Right cardiac atrium (tissue), 5 donors: Measurements from ENCODE around the gene SNX7. TPM values are rescaled to one million over a fixed set of nuclear protein-coding genes. Genes with fewer than 3 reads are reported as not detected.

ENCODE experiments used
- ATAC-seq, 2 donors: fragments of 200-7000 bp; cut with Tn5 transposase; one replicate each; pipeline versions ENCODE4 v1.8.0 to v1.9.1; 2020; ENCODE audit warnings: moderate library complexity in 2 of 2, mild to moderate bottlenecking in 1 of 2
- DNase-seq, 3 donors: peaks; one replicate each; pipeline ENCODE4 v3.0.0-alpha.2; 2020
- H3K27ac ChIP-seq: one replicate; pipeline ENCODE4 v1.5.1; 2013; ENCODE audit warnings: mild to moderate bottlenecking, low read length, control low read depth, moderate library complexity
- H3K27me3 ChIP-seq: one replicate; pipeline ENCODE4 v1.6.1; 2013; ENCODE audit not compliant: control insufficient read depth, insufficient read depth
- H3K4me1 ChIP-seq: one replicate; pipeline ENCODE4 v1.6.1; 2013; ENCODE audit warnings: low read length; ENCODE audit not compliant: control insufficient read depth, insufficient read depth
- H3K4me3 ChIP-seq: one replicate; pipeline ENCODE4 v1.5.1; 2013; ENCODE audit warnings: low read length, control low read depth
- H3K9me3 ChIP-seq: one replicate; pipeline ENCODE4 v1.6.1; 2013; ENCODE audit warnings: low read length; ENCODE audit not compliant: control insufficient read depth
- WGBS: extraction: QIAGEN DNeasy Blood & Tissue Kit; methylation state at CpG from one replicate; pipeline ENCODE4 v1.1.7; 2013; 5-methylcytosine and 5-hydroxymethylcytosine counted together
- intact Hi-C, 4 donors: fragments of 100-400 bp; cut with DNase I; formaldehyde crosslinking; loops; one replicate each; pipeline versions ENCODE4 v1.11.0 to v1.14.0; 2022 to 2023
- polyA plus RNA-seq: library from polyadenylated mRNA; stranded (reverse); fragments of 200-250 nt; gene quantifications from one replicate; pipeline ENCODE4 v1.2.3, GENCODE V29; 2013
- total RNA-seq, 4 donors: library from RNA; stranded (reverse); fragmentation: NEBNext Ultra II Directional; extraction: Animal tissue kit (Norgen Biotek cat#: 25700); gene quantifications; one replicate each; pipeline ENCODE4 v1.2.1, GENCODE V29; 2021
- donor health status: healthy with polysubstance abuse.
- donor health status: DM: no; HTN: yes; CAD: no.
- donor health status: DM: no; HTN: no; CAD: no.
- donor health status: DM: no; HTN: yes; CAD: no; lungs with severe emphysema.
- donor health status: DM: yes; HTN: yes; CAD: no.

SNX7 gene
- total and polyA plus RNA-seq, 5 donors, result 20.1 to 34.8 (median 24.1) TPM

- peak in 1 of 2 donors; percentile 21 for ATAC-seq
- peak overlapping the region; percentile 24 for H3K27ac ChIP-seq
- intact Hi-C loops, result no loop called here
- peaks cover 2% of the 10 kb centered on the region for H3K4me1 ChIP-seq
- 93% methylated on average over 2 of the region's 2 CpGs for WGBS
- DNase-seq, result no peak
- no peaks in the 10 kb centered on the region for H3K9me3 ChIP-seq
- no peaks in the 10 kb centered on the region for H3K27me3 ChIP-seq
- no peak overlapping the region for H3K4me3 ChIP-seq
Observed at GRCh38 chr1:98669355-98670296, 8.1 kb downstream of the SNX7 start.

DNA sequence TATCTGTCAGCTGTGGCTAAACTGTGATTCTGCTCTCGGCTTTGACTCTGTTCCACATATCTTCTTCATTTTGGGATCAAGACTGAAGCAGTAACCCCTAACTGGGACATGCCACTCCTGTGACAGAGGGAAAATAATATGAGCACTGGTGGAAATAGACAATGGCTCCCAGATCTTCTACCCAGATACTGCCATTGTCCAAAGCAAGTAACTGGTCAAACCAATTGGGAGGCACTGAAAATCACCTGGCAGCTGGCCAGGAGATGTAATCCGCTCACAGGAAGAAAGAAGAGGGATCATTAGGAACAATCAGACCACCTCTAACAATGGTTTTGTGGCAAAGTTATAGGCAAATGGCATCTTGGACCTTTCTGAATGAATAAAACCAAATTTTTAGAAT, 10.7 kb downstream of the SNX7 start:
- DNase-seq (no peak), ATAC-seq (no peak)
- H3K9me3 ChIP-seq, result no peaks in the 10 kb centered on the region
- no peak overlapping the region for H3K27ac ChIP-seq
- H3K4me1 ChIP-seq, result peaks cover 3% of the 10 kb centered on the region
- intact Hi-C loops, result no loop called here
- no peak overlapping the region for H3K4me3 ChIP-seq
- H3K27me3 ChIP-seq, result no peaks in the 10 kb centered on the region
- WGBS, result 67% methylated on average over 2 of the region's 2 CpGs

DNA sequence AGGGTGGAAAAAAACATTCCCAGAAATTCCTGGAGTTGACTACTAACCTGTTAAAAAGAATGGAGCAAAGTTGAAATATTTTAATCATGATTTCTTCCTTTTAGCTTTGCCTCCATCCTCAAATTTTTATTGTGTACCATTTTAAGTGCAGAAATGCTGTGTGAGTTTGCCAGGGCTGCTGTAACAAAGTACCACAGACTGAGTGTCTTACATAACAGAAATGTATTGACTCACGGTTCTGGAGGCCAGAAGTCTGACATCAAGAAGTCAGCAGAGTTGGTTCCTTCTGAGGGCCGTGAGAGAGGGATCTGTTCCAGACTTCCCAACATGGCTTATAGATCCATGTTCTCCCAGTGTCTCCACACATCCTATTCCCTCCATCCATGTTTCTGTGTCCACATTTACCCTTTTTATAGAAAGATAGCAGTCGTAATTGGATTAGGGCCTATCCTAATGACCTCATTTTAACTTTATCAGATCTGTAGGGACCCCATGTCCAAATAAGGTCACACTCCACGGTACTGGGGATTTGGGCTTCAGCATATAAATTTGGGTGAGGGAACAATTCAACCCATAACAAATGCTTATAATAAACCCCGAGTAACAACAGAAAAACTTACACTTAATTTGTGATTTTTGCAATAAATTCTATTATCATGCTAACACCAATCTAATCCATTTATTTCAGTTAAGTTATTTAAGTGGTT, 12.7 kb downstream of the SNX7 start:
- DNase-seq, result no peak
- H3K4me3 ChIP-seq, result no peak overlapping the region
- WGBS, result 68% methylated on average over 5 of the region's 5 CpGs
- H3K4me1 ChIP-seq, result peaks cover 3% of the 10 kb centered on the region
- no peaks in the 10 kb centered on the region for H3K9me3 ChIP-seq
- intact Hi-C loops, result no loop called here
- no peak for ATAC-seq
- H3K27ac ChIP-seq, result no peak overlapping the region
- H3K27me3 ChIP-seq, result no peaks in the 10 kb centered on the region

- Histone ChIP-seq H3K4me1 (peaks cover 2% of the 10 kb centered on the region), H3K27ac (no peak overlapping the region), H3K9me3 (no peaks in the 10 kb centered on the region), H3K4me3 (no peak overlapping the region), H3K27me3 (no peaks in the 10 kb centered on the region)
- ATAC-seq (no peak), DNase-seq (no peak)
- intact Hi-C loops, result no loop called here
- 87% methylated on average over 5 of the region's 5 CpGs for WGBS
Observed at GRCh38 chr1:98675282-98675681, 13.8 kb downstream of the SNX7 start.

DNA sequence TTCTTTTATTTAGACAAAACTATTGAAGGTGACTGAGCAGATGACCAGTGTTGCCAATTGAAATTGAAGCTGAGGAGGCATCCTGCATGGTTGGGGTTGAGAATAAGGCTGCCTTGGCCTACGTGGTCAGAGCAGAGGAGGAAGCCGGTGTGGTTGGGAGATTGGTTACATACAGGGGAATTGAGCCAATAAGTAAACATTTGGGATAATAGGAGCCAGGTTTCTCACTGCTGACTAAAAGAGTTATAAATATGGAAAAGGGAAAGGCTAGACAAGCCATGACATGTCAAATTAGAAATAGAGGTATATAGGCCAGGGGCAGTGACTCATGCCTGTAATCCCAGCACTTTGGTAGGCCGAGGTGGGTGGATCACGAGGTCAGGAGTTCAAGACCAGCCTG, 15.8 kb downstream of the SNX7 start:
- H3K27ac ChIP-seq, result no peak overlapping the region
- H3K27me3 ChIP-seq, result no peaks in the 10 kb centered on the region
- intact Hi-C loops, result no loop called here
- H3K4me3 ChIP-seq, result no peak overlapping the region
- 81% methylated on average over 4 of the region's 4 CpGs for WGBS
- no peak for DNase-seq
- peaks cover 2% of the 10 kb centered on the region for H3K4me1 ChIP-seq
- H3K9me3 ChIP-seq, result no peaks in the 10 kb centered on the region
- no peak for ATAC-seq

DNA sequence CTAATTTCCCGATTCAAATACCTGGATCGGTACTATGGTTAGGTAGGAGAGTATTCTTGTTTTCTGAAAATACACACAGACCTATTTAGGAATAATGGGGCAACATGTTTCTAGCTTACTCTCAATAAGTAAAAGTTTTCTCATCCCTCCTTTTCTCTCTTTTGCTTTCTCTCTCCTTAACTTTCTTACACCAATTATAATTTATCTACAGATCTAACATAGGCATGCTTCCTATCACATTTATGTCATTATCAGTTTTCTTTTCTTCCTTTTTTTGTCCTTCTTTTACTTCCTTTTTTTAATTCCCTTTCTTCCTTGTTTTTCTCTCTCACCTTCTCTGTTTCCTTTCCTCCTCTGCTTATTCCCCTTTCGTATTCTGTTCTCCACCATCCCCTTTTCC, 20.3 kb downstream of the SNX7 start:
- intact Hi-C loops, result no loop called here
- ATAC-seq, result no peak
- no peaks in the 10 kb centered on the region for H3K9me3 ChIP-seq
- DNase-seq, result no peak
- WGBS, result 95% methylated on average over 3 of the region's 3 CpGs
- H3K27me3 ChIP-seq, result no peaks in the 10 kb centered on the region
- peaks cover 2% of the 10 kb centered on the region for H3K4me1 ChIP-seq
- H3K27ac ChIP-seq, result no peak overlapping the region
- H3K4me3 ChIP-seq, result no peak overlapping the region

DNA sequence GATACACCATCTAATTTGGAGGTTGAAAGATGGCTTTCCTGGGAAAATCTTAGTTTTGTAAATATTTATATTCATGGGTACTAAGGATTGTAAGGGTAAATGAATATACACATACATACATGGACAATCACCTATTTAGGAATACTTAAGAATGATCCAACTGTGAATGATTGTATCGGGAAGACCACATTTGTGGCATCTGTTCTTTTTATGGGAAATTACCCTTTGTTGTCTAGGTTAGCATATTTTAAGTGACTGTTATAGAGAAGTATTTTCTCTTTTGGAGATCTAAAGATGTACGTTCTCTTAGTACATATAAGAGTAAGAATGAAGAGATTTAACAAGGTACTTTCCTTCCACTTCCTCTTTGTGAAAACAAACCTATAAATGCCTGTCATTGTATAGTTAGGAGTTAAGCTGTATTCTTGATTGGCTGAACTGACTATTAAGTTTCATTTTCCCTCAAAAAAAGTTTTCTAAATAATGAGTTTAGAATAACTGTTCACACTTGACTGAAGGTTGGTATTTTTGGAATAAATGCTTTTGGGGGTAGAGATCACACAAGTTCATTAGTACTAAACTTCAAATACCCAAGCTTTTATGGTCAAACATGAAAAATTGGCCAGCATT, 26.7 kb downstream of the SNX7 start:
- 93% methylated on average over 2 of the region's 2 CpGs for WGBS
- no peaks in the 10 kb centered on the region for H3K4me1 ChIP-seq
- no peak overlapping the region for H3K27ac ChIP-seq
- H3K4me3 ChIP-seq, result no peak overlapping the region
- intact Hi-C loops, result no loop called here
- H3K9me3 ChIP-seq, result no peaks in the 10 kb centered on the region
- ATAC-seq (no peak), DNase-seq (no peak)
- H3K27me3 ChIP-seq, result no peaks in the 10 kb centered on the region

- Histone ChIP-seq H3K27ac (no peak overlapping the region), H3K9me3 (no peaks in the 10 kb centered on the region), H3K4me3 (no peak overlapping the region), H3K4me1 (no peaks in the 10 kb centered on the region), H3K27me3 (no peaks in the 10 kb centered on the region)
- intact Hi-C loops, result no loop called here
- DNase-seq (no peak), ATAC-seq (no peak)
Observed at GRCh38 chr1:98690576-98690975, 29.1 kb downstream of the SNX7 start.

DNA sequence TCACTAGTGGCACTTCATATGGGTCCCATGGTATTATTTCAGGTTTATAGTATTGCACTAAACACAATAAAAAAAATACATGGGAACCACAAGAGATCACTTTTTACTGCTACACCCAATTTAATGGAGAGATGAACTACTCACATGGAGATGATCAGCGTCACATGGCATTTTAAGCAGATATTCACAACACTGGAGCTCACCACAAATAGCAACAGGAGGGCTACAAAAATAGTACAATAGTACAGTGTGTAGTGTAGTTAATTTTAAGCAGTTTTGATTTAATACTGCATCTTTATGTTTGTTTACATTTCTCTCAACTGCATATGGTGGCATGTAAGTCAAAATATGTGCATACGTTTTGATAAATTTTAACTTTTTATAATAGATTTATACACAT, 31.0 kb downstream of the SNX7 start:
- intact Hi-C loops, result no loop called here
- H3K4me1 ChIP-seq, result no peaks in the 10 kb centered on the region
- no peaks in the 10 kb centered on the region for H3K27me3 ChIP-seq
- no peak overlapping the region for H3K27ac ChIP-seq
- WGBS, result 77% methylated on average over 2 of the region's 2 CpGs
- DNase-seq, result no peak
- no peaks in the 10 kb centered on the region for H3K9me3 ChIP-seq
- no peak overlapping the region for H3K4me3 ChIP-seq
- peak; percentile 41 to 77 for ATAC-seq

GRCh38 chr1:98693385-98693784, 31.9 kb downstream of the SNX7 start:
- intact Hi-C loops, result no loop called here
- H3K27me3 ChIP-seq, result no peaks in the 10 kb centered on the region
- no peaks in the 10 kb centered on the region for H3K4me1 ChIP-seq
- no peak overlapping the region for H3K27ac ChIP-seq
- H3K9me3 ChIP-seq, result no peaks in the 10 kb centered on the region
- ATAC-seq, result peak; percentile 20 to 59
- 49% methylated on average over 2 of the region's 2 CpGs for WGBS
- no peak overlapping the region for H3K4me3 ChIP-seq
- no peak for DNase-seq

DNA sequence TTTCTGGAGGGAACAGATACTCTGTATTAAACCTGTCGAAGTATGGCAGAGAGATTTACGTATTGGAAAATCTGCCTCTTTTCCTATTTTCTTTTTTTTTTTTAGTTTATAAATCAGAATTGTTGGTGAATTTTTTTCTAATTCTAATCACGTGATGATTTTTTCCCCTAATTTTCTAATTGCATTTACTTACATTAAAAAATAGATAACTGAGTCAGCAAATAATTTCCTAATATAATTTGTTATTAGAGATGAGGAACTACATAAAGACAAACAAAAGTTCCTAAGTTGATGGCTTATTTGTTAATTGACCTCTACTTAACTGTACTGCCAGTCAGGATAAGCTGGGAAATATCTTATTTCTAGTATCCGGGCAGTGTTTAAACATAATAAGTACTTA, 34.6 kb downstream of the SNX7 start:
- intact Hi-C loops, result no loop called here
- DNase-seq (no peak), ATAC-seq (no peak)
- Histone ChIP-seq H3K4me1 (no peaks in the 10 kb centered on the region), H3K27ac (no peak overlapping the region), H3K27me3 (no peaks in the 10 kb centered on the region), H3K9me3 (no peaks in the 10 kb centered on the region), H3K4me3 (no peak overlapping the region)
- 97% methylated on average over 4 of the region's 4 CpGs for WGBS
